Endothelial cell of umbilical vein (primary cell): ENCODE data around the gene DPP10. TPM values are rescaled to one million over a fixed set of nuclear protein-coding genes. Genes with fewer than 3 reads are reported as not detected.

Experiments used
- BruUV-seq: library from RNA; stranded (reverse); fragments of 400-500 nt; replicated peaks from 2 replicates; lab custom pipeline; 2021; lab: Mats Ljungman, UMichigan
- CTCF ChIA-PET: fragments of 300-600, 350-600 bp; sonication (Branson Sonifier 250); formaldehyde crosslinking; loops from one replicate; lab custom pipeline; 2021; ENCODE audit warnings: antibody characterized with exemption, inconsistent platforms; lab: Charles Lee
- POLR2A ChIA-PET: fragments of 300-600, 350-600 bp; sonication (Branson Sonifier 250); formaldehyde crosslinking; loops from one replicate; lab custom pipeline; 2021; ENCODE audit warnings: antibody characterized with exemption, inconsistent platforms; lab: Charles Lee
- DNase-seq: peaks from one replicate; pipeline ENCODE4 v3.0.0-alpha.2; 2011; ENCODE audit warnings: low read depth, low spot score
- FAIRE-seq: peaks from 2 replicates; lab custom pipeline; 2011; peaks lifted over from hg19 to GRCh38; lab: Jason Lieb, UNC
- H2AFZ ChIP-seq: 2 replicates; pipeline ENCODE4 v1.6.0; 2012; ENCODE audit warnings: low read depth, low read length, control low read depth, inconsistent platforms
- H3K27ac ChIP-seq: 2 replicates; pipeline ENCODE4 v1.5.1; 2011; ENCODE audit warnings: low read depth, mild to moderate bottlenecking, control low read depth, low read length, moderate library complexity; ENCODE audit not compliant: insufficient read depth
- H3K27me3 ChIP-seq, 2 experiments: 2 replicates each; pipeline versions ENCODE4 v1.6.0 to v1.6.1; 2011; ENCODE audit warnings: low read length in 2 of 2, mixed read lengths in 1 of 2; ENCODE audit not compliant: control insufficient read depth in 2 of 2, insufficient read depth in 2 of 2
- H3K36me3 ChIP-seq, 2 experiments: 2 replicates in 1 of 2; 3 replicates in 1 of 2; pipeline ENCODE4 v1.5.1; 2011; ENCODE audit warnings: low read length in 2 of 2, mild to moderate bottlenecking in 1 of 2, moderate library complexity in 1 of 2; ENCODE audit not compliant: control insufficient read depth in 2 of 2, insufficient read depth in 2 of 2; ENCODE audit errors: extremely low read depth in 1 of 2
- H3K4me1 ChIP-seq: 3 replicates; pipeline ENCODE4 v1.5.1; 2011; ENCODE audit warnings: mild to moderate bottlenecking, low read length; ENCODE audit not compliant: control insufficient read depth, insufficient read depth; ENCODE audit errors: extremely low read depth
- H3K4me2 ChIP-seq: 2 replicates; pipeline ENCODE4 v1.6.1; 2011; ENCODE audit warnings: low read length, control low read depth, mixed read lengths; ENCODE audit not compliant: insufficient read depth
- H3K4me3 ChIP-seq, 3 experiments: fragments of 200-600 bp in 1 of 3; sonication (generic), shearing (Covaris generic) in 1 of 3; replicated peaks in 1 of 3; 2 replicates each; pipeline ENCODE4 v1.5.1; 2011 to 2016; ENCODE audit warnings: control low read depth in 3 of 3, low read length in 3 of 3, mild to moderate bottlenecking in 2 of 3, inconsistent platforms in 1 of 3, low read depth in 1 of 3, moderate library complexity in 1 of 3; ENCODE audit not compliant: insufficient read depth in 1 of 3
- H3K79me2 ChIP-seq: 2 replicates; pipeline ENCODE4 v1.6.0; 2012; ENCODE audit warnings: low read length, inconsistent platforms; ENCODE audit not compliant: control insufficient read depth, insufficient read depth
- H3K9ac ChIP-seq: replicated peaks from 2 replicates; pipeline ENCODE3; 2011; ENCODE audit warnings: low read length, control low read depth; ENCODE audit not compliant: insufficient read depth; ENCODE audit errors: extremely low read depth
- H3K9me1 ChIP-seq: replicated peaks from 3 replicates; pipeline ENCODE4 v1.6.0; 2011; ENCODE audit warnings: mild to moderate bottlenecking, low read length; ENCODE audit not compliant: control insufficient read depth, insufficient read depth; ENCODE audit errors: extremely low read depth
- H3K9me3 ChIP-seq: replicated peaks from 2 replicates; pipeline ENCODE4 v1.5.1; 2012; ENCODE audit warnings: low read length, inconsistent platforms; ENCODE audit not compliant: control insufficient read depth, insufficient read depth
- H4K20me1 ChIP-seq: replicated peaks from 2 replicates; pipeline ENCODE3; 2011; ENCODE audit warnings: mild to moderate bottlenecking, low read length; ENCODE audit not compliant: control insufficient read depth, insufficient read depth; ENCODE audit errors: extremely low read depth
- EZH2 ChIP-seq: IDR thresholded peaks from 2 replicates; pipeline ENCODE4 v1.6.1; 2012; ENCODE audit warnings: borderline replicate concordance, low read depth, mild to moderate bottlenecking, moderate library complexity, low read length, inconsistent platforms; ENCODE audit not compliant: severe bottlenecking
- FOS ChIP-seq: IDR thresholded peaks from 2 replicates; pipeline ENCODE4 v1.6.1; 2011; ENCODE audit warnings: mild to moderate bottlenecking, low read length, moderate library complexity, borderline replicate concordance; ENCODE audit not compliant: insufficient read depth
- GATA2 ChIP-seq: IDR thresholded peaks from 2 replicates; pipeline ENCODE4 v1.7.0; 2011; ENCODE audit warnings: low read depth, mild to moderate bottlenecking, moderate library complexity, mixed read lengths, low read length; ENCODE audit not compliant: insufficient read length, insufficient read depth
- JUN ChIP-seq: IDR thresholded peaks from 2 replicates; pipeline ENCODE4 v1.6.1; 2011; ENCODE audit warnings: borderline replicate concordance, low read depth; ENCODE audit not compliant: insufficient read length, insufficient read depth
- MYC ChIP-seq: IDR thresholded peaks from one replicate; pipeline ENCODE4 v1.6.1; 2011; ENCODE audit warnings: mild to moderate bottlenecking, low read depth, low read length
- POLR2A ChIP-seq: IDR thresholded peaks from 2 replicates; pipeline ENCODE4 v1.6.1; 2012; ENCODE audit warnings: low read depth, mild to moderate bottlenecking, control low read depth, low read length
- POLR2AphosphoS5 ChIP-seq: IDR thresholded peaks from 2 replicates; pipeline ENCODE4 v1.6.1; 2012; ENCODE audit warnings: low read depth, mild to moderate bottlenecking, control low read depth, low read length, moderate library complexity; ENCODE audit not compliant: insufficient read depth
- dilution Hi-C: fragments of 300-500 bp; cut with MboI; formaldehyde crosslinking; loops from one replicate; pipeline ENCODE4 v1.15.0; 2019; ENCODE audit warnings: low sequenced_read_pairs; ENCODE audit not compliant: extremely low pct_ligation_motif_present
- intact Hi-C: fragments of 100-400 bp; cut with micrococcal nuclease; formaldehyde crosslinking; loops from one replicate; pipeline ENCODE4 v1.10.0; 2022
- polyA plus RNA-seq, 4 experiments: library from polyadenylated mRNA; depleted of rRNA in 3 of 4; stranded (reverse) in 3 of 4; unstranded in 1 of 4; fragments of >200 nt; gene quantifications; 2 replicates each; pipeline versions ENCODE4 v1.2.1 to v1.2.3, GENCODE V29; 2011 to 2012; ENCODE audit warnings: missing spikeins in 1 of 4
- total RNA-seq: library from RNA; stranded (reverse); gene quantifications from 2 replicates; pipeline ENCODE4 v1.2.3, GENCODE V29; 2021
- TF ChIP-seq, protein P1 (sequence below): IDR thresholded peaks from 2 replicates; pipeline ENCODE4 v1.6.1; 2011; ENCODE audit not compliant: insufficient read depth, insufficient read length
- TF ChIP-seq, protein P2 (sequence below), 2 donors: IDR thresholded peaks; 1 replicate in 1 of 2; 2 replicates in 1 of 2; pipeline ENCODE4 v1.5.1; 2011; ENCODE audit warnings: low read length in 2 of 2, mild to moderate bottlenecking in 2 of 2, moderate library complexity in 2 of 2, control low read depth in 1 of 2, inconsistent platforms in 1 of 2, low read depth in 1 of 2; ENCODE audit not compliant: insufficient read depth in 1 of 2; ENCODE audit errors: extremely low read depth in 1 of 2

Gene DPP10
- total and polyA plus RNA-seq, 2 donors (not counting 3 experiments of a cell fraction or from before 2014, with no cell fraction given) = not detected

DNA sequence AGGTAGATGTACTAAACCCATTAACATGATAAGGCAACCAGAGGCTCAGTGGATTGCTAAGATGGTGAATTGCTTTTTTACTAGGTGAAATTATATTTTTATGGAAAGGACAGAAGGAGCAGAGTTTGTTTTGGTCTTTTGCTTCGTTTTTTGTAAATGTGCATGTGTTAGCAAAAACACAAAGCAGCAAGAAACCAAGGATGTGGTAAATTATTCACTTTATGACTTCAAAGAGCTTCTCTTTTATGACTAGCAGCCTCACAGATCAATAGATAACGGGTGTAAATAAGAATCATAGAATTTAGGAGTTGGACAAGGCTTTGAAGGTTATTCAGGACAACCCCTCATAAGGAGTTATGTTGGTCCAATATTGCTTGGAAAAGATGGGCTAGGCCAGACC lies 615.0 kb downstream of the DPP10 start:
- Histone ChIP-seq H3K36me3 (no peaks in the 10 kb centered on the region), H3K27me3 (no peaks in the 10 kb centered on the region), H4K20me1 (no peaks in the 10 kb centered on the region), H2AFZ (no peak overlapping the region), H3K4me2 (no peak overlapping the region), H3K9me3 (no peaks in the 10 kb centered on the region), H3K9ac (no peak overlapping the region), H3K79me2 (no peaks in the 10 kb centered on the region), H3K9me1 (no peaks in the 10 kb centered on the region), H3K4me1 (no peaks in the 10 kb centered on the region), H3K27ac (no peak overlapping the region), H3K4me3 (no peak overlapping the region)
- dilution Hi-C loops = no loop called here
- ChIA-PET POLR2A (no interaction called here), CTCF (no interaction called here)
- DNase-seq (no peak), FAIRE-seq (no peak)
- BruUV-seq = no TSS peak
- TF ChIP-seq EZH2 (no peak), FOS (no peak)
- intact Hi-C loops = no loop called here

DNA sequence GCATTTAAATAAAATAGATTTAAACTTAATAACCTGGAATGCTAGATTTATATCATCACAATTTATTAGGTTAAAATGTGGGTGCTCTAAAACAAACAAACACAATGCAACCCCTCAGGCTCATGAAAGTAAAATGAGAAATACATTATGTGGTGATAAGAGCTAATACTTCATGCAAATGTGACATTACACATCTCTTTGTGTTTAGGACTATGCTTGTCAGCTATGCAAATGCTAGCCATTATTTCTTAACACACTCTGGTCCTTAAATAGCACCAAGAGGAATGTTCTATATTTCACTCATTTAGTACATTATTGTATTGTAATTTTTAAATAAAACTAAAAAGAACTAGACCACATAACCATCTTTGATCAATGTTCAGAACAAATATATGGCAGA lies 627.6 kb downstream of the DPP10 start:
- Histone ChIP-seq H3K4me2 (no peak overlapping the region), H4K20me1 (no peaks in the 10 kb centered on the region), H3K4me1 (no peaks in the 10 kb centered on the region), H2AFZ (no peak overlapping the region), H3K9ac (no peak overlapping the region), H3K4me3 (no peak overlapping the region), H3K79me2 (no peaks in the 10 kb centered on the region), H3K27ac (no peak overlapping the region), H3K9me3 (no peaks in the 10 kb centered on the region), H3K9me1 (no peaks in the 10 kb centered on the region), H3K36me3 (no peaks in the 10 kb centered on the region), H3K27me3 (no peaks in the 10 kb centered on the region)
- CTCF ChIA-PET = no interaction called here
- intact Hi-C loops = no loop called here
- dilution Hi-C loops = no loop called here
- DNase-seq (no peak), FAIRE-seq (no peak)
- no TSS peak for BruUV-seq
- POLR2A ChIA-PET = no interaction called here
- TF ChIP-seq JUN (no peak), GATA2 (no peak), MYC (no peak), FOS (no peak), EZH2 (no peak), POLR2A (no peak), POLR2AphosphoS5 (no peak)
- TF ChIP-seq, protein P1, sequence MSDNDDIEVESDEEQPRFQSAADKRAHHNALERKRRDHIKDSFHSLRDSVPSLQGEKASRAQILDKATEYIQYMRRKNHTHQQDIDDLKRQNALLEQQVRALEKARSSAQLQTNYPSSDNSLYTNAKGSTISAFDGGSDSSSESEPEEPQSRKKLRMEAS = no peak
- TF ChIP-seq, protein P2, sequence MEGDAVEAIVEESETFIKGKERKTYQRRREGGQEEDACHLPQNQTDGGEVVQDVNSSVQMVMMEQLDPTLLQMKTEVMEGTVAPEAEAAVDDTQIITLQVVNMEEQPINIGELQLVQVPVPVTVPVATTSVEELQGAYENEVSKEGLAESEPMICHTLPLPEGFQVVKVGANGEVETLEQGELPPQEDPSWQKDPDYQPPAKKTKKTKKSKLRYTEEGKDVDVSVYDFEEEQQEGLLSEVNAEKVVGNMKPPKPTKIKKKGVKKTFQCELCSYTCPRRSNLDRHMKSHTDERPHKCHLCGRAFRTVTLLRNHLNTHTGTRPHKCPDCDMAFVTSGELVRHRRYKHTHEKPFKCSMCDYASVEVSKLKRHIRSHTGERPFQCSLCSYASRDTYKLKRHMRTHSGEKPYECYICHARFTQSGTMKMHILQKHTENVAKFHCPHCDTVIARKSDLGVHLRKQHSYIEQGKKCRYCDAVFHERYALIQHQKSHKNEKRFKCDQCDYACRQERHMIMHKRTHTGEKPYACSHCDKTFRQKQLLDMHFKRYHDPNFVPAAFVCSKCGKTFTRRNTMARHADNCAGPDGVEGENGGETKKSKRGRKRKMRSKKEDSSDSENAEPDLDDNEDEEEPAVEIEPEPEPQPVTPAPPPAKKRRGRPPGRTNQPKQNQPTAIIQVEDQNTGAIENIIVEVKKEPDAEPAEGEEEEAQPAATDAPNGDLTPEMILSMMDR (IDR thresholded peaks at IDR 0.05; ENCODE audit: extremely low read depth in 1 of 2, insufficient read depth in 1 of 2, low read depth in 1 of 2, low read length in 2 of 2) = no peak
